Measurements from ENCODE around the gene RDH5. TPM values are rescaled to one million over a fixed set of nuclear protein-coding genes. Genes with fewer than 3 reads are reported as not detected.

Gene RDH5
- total and polyA plus RNA-seq, 12 donors, result 1.9 to 41.4 (median 5.3) TPM

DNA sequence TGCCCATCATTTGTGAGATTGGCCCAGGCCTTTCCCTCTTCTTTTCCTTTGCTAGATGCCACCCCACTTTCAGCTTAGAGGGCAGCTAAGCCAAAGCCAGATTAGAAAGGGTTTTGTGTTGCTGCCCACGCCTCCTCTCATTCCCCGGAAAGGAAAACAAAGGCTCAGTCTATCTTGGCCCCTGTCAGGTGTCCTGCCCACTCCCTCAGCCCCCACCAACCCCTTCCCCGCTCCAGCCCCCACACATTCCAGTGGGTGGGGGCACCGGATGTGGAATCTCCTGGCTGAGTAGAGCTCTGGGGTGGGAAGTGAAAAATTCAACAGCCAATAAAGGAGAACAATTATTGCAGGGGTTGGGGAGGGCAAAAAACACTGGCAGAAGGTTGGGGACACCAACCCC is 2.2 kb upstream of the RDH5 start:
- peaks cover 13 to 31% of the 10 kb centered on the region in 2 donors for H3K4me1 ChIP-seq (replicated peaks in 1 of 2)
- H3K9me3 ChIP-seq (replicated peaks in 1 of 3), result no peaks in the 10 kb centered on the region
- peak overlapping the region in 3 of 5 donors; percentile 4 to 96 (median 94) for H3K27ac ChIP-seq
- H3K4me3 ChIP-seq, result no peak overlapping the region
- peaks cover 0 to 8% of the 10 kb centered on the region in 2 donors for H3K36me3 ChIP-seq (replicated peaks in 1 of 2)
- 34 to 59% (median 52%) methylated on average over 4 of the region's 4 CpGs for WGBS, 4 donors
- DNase-seq, result no peak
- TF ChIP-seq, protein P1, sequence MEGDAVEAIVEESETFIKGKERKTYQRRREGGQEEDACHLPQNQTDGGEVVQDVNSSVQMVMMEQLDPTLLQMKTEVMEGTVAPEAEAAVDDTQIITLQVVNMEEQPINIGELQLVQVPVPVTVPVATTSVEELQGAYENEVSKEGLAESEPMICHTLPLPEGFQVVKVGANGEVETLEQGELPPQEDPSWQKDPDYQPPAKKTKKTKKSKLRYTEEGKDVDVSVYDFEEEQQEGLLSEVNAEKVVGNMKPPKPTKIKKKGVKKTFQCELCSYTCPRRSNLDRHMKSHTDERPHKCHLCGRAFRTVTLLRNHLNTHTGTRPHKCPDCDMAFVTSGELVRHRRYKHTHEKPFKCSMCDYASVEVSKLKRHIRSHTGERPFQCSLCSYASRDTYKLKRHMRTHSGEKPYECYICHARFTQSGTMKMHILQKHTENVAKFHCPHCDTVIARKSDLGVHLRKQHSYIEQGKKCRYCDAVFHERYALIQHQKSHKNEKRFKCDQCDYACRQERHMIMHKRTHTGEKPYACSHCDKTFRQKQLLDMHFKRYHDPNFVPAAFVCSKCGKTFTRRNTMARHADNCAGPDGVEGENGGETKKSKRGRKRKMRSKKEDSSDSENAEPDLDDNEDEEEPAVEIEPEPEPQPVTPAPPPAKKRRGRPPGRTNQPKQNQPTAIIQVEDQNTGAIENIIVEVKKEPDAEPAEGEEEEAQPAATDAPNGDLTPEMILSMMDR (IDR thresholded peaks at IDR 0.05), result no peak
- no peak for TF ChIP-seq POLR2A (IDR thresholded peaks at IDR 0.05)
- intact Hi-C loops (cut with DNase I), result loop anchor here in 1 of 2 donors (5.0 kb wide), 1 partner anchor 61 kb away; no protein-coding TSS in a partner anchor
- H3K27me3 ChIP-seq, result no peaks in the 10 kb centered on the region

DNA sequence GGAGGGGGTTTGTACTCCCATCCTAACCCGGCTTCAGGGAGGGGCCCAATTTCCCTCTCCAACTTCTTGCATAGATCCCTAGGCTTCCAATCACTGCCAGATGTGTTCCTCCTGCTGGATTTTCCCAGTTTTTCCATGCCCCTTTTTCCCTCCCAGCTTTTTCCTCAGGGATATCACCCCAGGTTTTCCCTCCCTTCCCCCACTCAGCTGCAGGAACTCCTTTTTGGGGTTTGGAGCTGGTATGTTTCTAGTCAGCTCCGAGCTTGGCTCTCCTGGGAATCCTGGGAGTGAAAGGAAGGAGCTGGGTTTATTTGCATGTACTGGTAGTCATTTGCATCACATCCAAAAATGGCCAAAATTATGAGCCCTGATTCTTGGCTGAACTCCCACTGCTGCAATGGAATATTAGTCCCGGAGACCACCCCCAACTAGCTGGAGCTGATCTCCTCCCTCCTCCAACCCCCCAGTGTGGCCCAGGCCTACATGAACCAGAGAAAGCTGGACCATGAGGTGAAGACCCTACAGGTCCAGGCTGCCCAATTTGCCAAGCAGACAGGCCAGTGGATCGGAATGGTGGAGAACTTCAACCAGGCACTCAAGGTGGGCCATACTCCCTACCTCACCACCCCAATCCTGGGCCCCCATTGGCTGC is 1.4 kb upstream of the RDH5 start:
- Histone ChIP-seq H3K9me3 (replicated peaks in 1 of 3) (no peaks in the 10 kb centered on the region), H3K4me1 (replicated peaks in 1 of 2) (peaks cover 13 to 31% of the 10 kb centered on the region in 2 donors), H3K27ac (peak overlapping the region in 2 of 5 donors; percentile 94 to 96), H3K4me3 (no peak overlapping the region), H3K36me3 (replicated peaks in 1 of 2) (peaks cover 0 to 15% of the 10 kb centered on the region in 2 donors), H3K27me3 (no peaks in the 10 kb centered on the region)
- TF ChIP-seq, protein P1 (IDR thresholded peaks at IDR 0.05), result no peak
- TF ChIP-seq POLR2A (IDR thresholded peaks at IDR 0.05), result no peak
- intact Hi-C loops (cut with DNase I), result loop anchor here in 1 of 2 donors (5.0 kb wide), 1 partner anchor 61 kb away; no protein-coding TSS in a partner anchor
- 59 to 82% (median 74%) methylated on average over 4 of the region's 4 CpGs for WGBS, 4 donors
- no peak for DNase-seq

DNA sequence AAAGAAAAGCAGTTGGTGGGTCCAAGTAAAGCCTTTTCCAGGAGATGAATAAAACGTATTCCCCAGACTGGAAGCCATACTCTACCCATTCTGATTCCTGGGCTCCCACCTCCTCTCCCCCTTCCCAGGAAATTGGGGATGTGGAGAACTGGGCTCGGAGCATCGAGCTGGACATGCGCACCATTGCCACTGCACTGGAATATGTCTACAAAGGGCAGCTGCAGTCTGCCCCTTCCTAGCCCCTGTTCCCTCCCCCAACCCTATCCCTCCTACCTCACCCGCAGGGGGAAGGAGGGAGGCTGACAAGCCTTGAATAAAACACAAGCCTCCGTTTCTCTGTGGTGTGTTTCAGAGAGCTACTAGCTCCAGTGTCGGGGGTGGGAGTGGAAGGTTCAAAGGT is 822 bp upstream of the RDH5 start:
- 84 to 88% (median 86%) methylated on average over 6 to 7 of the region's 7 CpGs for WGBS, 4 donors
- peaks cover 13 to 31% of the 10 kb centered on the region in 2 donors for H3K4me1 ChIP-seq (replicated peaks in 1 of 2)
- DNase-seq, result no peak
- H3K4me3 ChIP-seq, result no peak overlapping the region
- TF ChIP-seq POLR2A (IDR thresholded peaks at IDR 0.05), result no peak
- TF ChIP-seq, protein P1 (IDR thresholded peaks at IDR 0.05), result no peak
- no peaks in the 10 kb centered on the region for H3K9me3 ChIP-seq (replicated peaks in 1 of 3)
- peaks cover 0 to 21% of the 10 kb centered on the region in 2 donors for H3K36me3 ChIP-seq (replicated peaks in 1 of 2)
- H3K27ac ChIP-seq, result peak overlapping the region in 2 of 5 donors; percentile 65 to 72
- intact Hi-C loops (cut with DNase I), result loop anchor here in 1 of 2 donors (5.0 kb wide), 1 partner anchor 62 kb away; no protein-coding TSS in a partner anchor
- H3K27me3 ChIP-seq, result no peaks in the 10 kb centered on the region

DNA sequence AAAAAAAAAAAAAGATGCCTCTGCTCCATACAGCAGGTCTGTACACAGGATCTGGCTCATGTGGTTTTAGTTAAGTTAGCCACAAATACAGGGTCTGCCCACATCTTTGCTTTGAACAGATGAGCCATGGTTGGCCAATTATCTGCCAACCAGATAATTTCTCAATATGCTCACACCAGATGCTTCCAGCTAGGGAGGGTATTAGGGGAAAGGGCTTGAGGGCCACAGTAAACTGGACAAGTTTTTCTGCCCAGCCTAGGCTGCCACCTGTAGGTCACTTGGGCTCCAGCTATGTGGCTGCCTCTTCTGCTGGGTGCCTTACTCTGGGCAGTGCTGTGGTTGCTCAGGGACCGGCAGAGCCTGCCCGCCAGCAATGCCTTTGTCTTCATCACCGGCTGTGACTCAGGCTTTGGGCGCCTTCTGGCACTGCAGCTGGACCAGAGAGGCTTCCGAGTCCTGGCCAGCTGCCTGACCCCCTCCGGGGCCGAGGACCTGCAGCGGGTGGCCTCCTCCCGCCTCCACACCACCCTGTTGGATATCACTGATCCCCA is 776 bp downstream of the RDH5 start:
- H3K4me1 ChIP-seq (replicated peaks in 1 of 2), result peaks cover 7 to 25% of the 10 kb centered on the region in 2 donors

More for the DNA sequence above, 776 bp downstream of the RDH5 start:
- Histone ChIP-seq H3K27me3 (no peaks in the 10 kb centered on the region), H3K36me3 (replicated peaks in 1 of 2) (peaks cover 0 to 37% of the 10 kb centered on the region in 2 donors), H3K27ac (peak overlapping the region in 3 of 5 donors; percentile 38 to 77 (median 72)), H3K4me3 (no peak overlapping the region), H3K9me3 (replicated peaks in 1 of 3) (no peaks in the 10 kb centered on the region)
- intact Hi-C loops (cut with DNase I), result no loop called here
- TF ChIP-seq, protein P1 (IDR thresholded peaks at IDR 0.05), result peak; percentile 28 to 71 (median 64)
- peak in 1 of 2 donors; percentile 16 for TF ChIP-seq POLR2A (IDR thresholded peaks at IDR 0.05)
- 24 to 39% (median 39%) methylated on average over 7 to 9 of the region's 9 CpGs; no CpG with 5 or more reads in 1 of the 4 donors for WGBS, 4 donors
- peak; percentile 78 to 96 (median 93) for DNase-seq

Data from adrenal gland (tissue), 12 donors.